Measurements from ENCODE around the gene BMI1.

The BMI1 gene

DNA sequence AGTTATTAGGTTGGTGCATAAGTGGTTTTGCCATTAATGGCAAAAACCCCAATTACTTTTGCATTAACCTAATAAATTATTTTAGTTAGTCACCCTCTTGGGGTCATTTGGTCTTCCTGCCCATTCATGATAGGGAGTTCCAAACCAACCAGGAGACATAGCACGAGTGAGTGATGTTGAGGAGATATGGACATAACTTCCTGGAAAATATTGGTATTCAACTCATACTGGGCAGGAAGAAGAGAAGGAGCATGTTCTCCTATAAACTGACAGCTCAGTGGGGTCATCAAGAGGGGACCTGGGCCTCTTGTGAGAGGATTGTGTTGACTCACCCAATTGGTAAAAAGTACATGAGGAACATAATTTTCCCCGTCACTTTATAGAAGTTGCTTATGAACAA lies 48.1 kb downstream of the BMI1 start:
- H3K36me3 ChIP-seq = no peaks in the 10 kb centered on the region
- H3K27me3 ChIP-seq (ENCODE audit: insufficient read depth, low read depth, severe bottlenecking) = no peaks in the 10 kb centered on the region
- no peak overlapping the region for H3K4me3 ChIP-seq (ENCODE audit: low read depth, low read length)
- no peak for DNase-seq
- TF ChIP-seq, protein P1, sequence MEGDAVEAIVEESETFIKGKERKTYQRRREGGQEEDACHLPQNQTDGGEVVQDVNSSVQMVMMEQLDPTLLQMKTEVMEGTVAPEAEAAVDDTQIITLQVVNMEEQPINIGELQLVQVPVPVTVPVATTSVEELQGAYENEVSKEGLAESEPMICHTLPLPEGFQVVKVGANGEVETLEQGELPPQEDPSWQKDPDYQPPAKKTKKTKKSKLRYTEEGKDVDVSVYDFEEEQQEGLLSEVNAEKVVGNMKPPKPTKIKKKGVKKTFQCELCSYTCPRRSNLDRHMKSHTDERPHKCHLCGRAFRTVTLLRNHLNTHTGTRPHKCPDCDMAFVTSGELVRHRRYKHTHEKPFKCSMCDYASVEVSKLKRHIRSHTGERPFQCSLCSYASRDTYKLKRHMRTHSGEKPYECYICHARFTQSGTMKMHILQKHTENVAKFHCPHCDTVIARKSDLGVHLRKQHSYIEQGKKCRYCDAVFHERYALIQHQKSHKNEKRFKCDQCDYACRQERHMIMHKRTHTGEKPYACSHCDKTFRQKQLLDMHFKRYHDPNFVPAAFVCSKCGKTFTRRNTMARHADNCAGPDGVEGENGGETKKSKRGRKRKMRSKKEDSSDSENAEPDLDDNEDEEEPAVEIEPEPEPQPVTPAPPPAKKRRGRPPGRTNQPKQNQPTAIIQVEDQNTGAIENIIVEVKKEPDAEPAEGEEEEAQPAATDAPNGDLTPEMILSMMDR (IDR thresholded peaks at IDR 0.05; ENCODE audit: low read depth, low read length) = no peak
- H3K9me3 ChIP-seq (ENCODE audit: severe bottlenecking) = no peaks in the 10 kb centered on the region
- H3K27ac ChIP-seq = no peak overlapping the region

DNA sequence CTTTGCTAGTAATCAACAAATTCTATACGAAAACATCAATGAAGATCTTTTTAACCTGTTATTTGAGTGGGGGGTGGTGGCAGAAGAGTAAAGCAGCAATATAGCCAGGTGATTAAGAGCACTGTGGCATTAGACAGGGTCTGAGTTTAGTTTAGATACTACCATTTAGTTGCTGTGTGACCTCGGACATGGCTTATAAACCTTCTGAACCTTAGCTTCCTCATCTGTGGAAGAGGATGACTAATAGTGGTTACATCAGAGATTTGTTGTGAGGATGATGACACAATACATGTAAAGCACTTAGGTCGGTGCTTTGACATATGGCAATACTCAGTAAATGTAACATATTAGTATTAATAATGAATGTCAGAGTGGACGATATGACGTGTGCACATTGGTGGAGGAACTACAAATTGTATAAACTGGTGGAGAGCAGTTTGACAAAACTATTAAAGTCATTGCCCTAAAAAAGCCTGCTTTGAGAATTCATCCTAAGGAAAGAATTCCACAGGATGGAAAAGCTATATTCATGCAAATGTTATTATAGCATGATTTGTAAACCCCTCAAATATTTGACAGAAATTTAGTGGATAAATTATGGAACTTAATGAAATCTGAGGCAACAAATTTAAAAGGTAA lies 48.7 kb downstream of the BMI1 start:
- TF ChIP-seq, protein P1 (IDR thresholded peaks at IDR 0.05; ENCODE audit: low read depth, low read length) = no peak
- H3K27me3 ChIP-seq (ENCODE audit: insufficient read depth, low read depth, severe bottlenecking) = no peaks in the 10 kb centered on the region
- no peaks in the 10 kb centered on the region for H3K9me3 ChIP-seq (ENCODE audit: severe bottlenecking)
- no peak overlapping the region for H3K27ac ChIP-seq
- H3K4me3 ChIP-seq (ENCODE audit: low read depth, low read length) = no peak overlapping the region
- no peak for DNase-seq
- H3K36me3 ChIP-seq = no peaks in the 10 kb centered on the region

DNA sequence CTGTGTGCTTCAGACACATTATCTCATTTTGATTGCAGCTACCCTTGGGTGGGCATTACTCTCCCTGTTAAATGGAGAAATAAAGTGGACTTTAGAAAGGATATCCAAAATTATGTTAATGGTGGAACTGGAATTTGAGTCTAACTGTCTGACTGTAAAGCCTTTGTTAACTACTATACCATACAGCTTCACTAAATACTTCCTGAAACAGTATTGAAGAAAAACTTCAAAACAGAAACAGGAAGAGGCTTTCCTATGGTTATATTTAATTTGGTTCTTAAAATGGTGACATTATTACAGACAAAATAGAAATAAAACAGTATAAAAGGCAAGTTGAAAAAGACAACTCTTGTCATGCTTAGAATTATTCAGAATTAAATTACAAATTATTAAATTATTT lies 49.4 kb downstream of the BMI1 start:
- DNase-seq = no peak
- H3K4me3 ChIP-seq (ENCODE audit: low read depth, low read length) = no peak overlapping the region
- TF ChIP-seq, protein P1 (IDR thresholded peaks at IDR 0.05; ENCODE audit: low read depth, low read length) = no peak
- no peaks in the 10 kb centered on the region for H3K36me3 ChIP-seq
- no peak overlapping the region for H3K27ac ChIP-seq
- no peaks in the 10 kb centered on the region for H3K27me3 ChIP-seq (ENCODE audit: insufficient read depth, low read depth, severe bottlenecking)
- no peaks in the 10 kb centered on the region for H3K9me3 ChIP-seq (ENCODE audit: severe bottlenecking)

DNA sequence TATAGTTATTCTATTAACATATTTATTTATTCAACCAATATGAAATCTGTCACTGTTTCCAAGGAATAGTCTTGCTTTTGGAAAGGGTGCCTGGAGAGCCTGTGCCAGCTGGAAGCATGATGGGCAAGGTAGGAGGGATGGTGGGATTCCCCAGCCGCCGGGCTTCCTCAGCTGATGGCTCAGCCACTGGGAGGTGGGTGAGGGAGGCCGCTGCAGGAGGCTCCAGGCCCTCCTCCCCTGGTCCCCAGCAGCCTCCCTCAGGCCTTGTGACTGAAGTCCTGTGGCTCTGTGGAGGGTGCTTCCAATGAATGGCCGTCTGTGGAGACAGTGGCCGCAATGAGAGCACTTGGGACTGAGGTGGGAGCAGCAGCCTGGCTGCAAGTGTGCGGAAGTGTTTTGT lies 51.4 kb downstream of the BMI1 start:
- H3K27me3 ChIP-seq (ENCODE audit: insufficient read depth, low read depth, severe bottlenecking) = no peaks in the 10 kb centered on the region
- no peaks in the 10 kb centered on the region for H3K36me3 ChIP-seq
- TF ChIP-seq, protein P1 (IDR thresholded peaks at IDR 0.05; ENCODE audit: low read depth, low read length) = no peak
- no peak for DNase-seq
- no peak overlapping the region for H3K4me3 ChIP-seq (ENCODE audit: low read depth, low read length)
- no peaks in the 10 kb centered on the region for H3K9me3 ChIP-seq (ENCODE audit: severe bottlenecking)
- H3K27ac ChIP-seq = no peak overlapping the region

GRCh38 chr10:22372917-22373316 lies 52.0 kb downstream of the BMI1 start:
- no peaks in the 10 kb centered on the region for H3K36me3 ChIP-seq
- H3K27me3 ChIP-seq (ENCODE audit: insufficient read depth, low read depth, severe bottlenecking) = no peaks in the 10 kb centered on the region
- H3K4me3 ChIP-seq (ENCODE audit: low read depth, low read length) = no peak overlapping the region
- H3K27ac ChIP-seq = no peak overlapping the region
- H3K9me3 ChIP-seq (ENCODE audit: severe bottlenecking) = no peaks in the 10 kb centered on the region
- no peak for DNase-seq
- TF ChIP-seq, protein P1 (IDR thresholded peaks at IDR 0.05; ENCODE audit: low read depth, low read length) = no peak

DNA sequence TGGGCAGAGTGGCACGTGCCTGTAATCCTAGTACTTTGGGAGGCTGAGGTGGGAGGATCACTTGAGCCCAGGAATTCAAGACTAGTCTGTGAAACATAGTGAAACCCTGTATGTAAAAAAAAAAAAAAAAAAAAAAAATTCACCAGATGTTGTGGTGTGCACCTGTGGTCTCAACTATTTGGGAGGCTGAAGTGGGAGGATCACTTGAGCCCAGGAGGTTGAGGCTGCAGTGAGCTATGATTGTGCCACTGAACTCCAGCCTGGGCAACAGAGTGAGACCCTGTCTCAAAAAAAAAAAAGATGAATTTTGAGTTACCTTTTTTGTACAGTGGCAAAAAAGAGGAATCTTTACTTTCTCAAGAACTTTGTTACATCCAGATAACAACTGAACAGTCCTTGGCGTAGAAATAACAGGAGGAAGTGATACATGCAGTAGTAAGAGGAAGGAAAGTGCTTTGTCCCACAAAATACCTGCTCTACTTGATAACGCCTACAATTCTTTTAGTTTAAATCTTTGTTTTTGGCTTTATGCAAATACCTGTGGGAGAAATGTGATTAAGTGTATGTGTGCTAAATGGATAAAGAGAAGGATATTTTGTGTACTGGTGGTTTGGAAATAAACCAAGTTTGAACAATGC lies 53.7 kb downstream of the BMI1 start:
- no peaks in the 10 kb centered on the region for H3K36me3 ChIP-seq
- H3K27ac ChIP-seq = no peak overlapping the region
- no peak for DNase-seq
- TF ChIP-seq, protein P1 (IDR thresholded peaks at IDR 0.05; ENCODE audit: low read depth, low read length) = no peak
- no peak overlapping the region for H3K4me3 ChIP-seq (ENCODE audit: low read depth, low read length)
- no peaks in the 10 kb centered on the region for H3K27me3 ChIP-seq (ENCODE audit: insufficient read depth, low read depth, severe bottlenecking)
- no peaks in the 10 kb centered on the region for H3K9me3 ChIP-seq (ENCODE audit: severe bottlenecking)

All from WERI-Rb-1 (cell line).